Measurements from ENCODE around the gene DSCAM. TPM values are rescaled to one million over a fixed set of nuclear protein-coding genes. Genes with fewer than 3 reads are reported as not detected.

Gene DSCAM
- total RNA-seq, 1 donor from 2014 or later, result not detected

DNA sequence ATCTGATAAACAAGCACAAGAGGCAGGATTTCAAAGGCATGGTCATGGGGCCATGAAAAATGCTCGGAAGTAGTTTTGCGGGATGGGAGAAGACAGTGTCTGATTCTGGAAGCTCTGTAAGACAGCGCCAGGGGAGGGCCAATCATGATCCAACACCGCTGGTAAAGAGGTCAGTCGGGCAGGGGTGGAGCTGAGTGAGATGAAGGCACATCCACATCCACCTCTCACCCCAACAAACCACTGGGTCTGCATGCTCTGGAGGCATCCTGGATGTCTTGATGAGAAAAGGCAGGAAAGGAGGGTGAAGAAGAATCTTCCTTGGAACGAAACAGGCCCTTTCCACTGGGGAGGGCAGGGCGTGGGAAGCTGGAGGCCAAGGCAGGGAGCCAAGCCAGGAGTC lies 691.4 kb downstream of the DSCAM start:
- no peak for DNase-seq (ENCODE audit: extremely low read depth, low read depth, low spot score)

DNA sequence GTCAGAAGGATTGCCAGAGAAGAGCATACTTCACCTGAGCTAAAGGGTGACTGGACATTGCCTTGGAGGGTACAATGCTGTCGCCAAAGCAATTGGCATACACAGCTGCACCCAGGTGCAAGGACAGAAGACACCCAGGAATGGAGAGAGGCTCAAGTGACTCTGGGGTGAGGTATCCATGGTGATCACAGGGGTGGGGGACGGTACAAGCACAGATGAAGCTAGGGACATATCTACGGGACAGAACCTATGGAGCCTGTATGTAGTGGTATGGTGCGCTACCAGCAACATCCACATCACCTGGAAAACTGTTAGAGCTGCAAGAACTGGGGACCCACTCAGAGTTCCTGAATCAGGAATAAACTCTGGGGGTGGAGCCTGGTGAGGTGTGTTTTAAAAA lies 693.6 kb downstream of the DSCAM start:
- no peak for DNase-seq (ENCODE audit: extremely low read depth, low read depth, low spot score)

DNA sequence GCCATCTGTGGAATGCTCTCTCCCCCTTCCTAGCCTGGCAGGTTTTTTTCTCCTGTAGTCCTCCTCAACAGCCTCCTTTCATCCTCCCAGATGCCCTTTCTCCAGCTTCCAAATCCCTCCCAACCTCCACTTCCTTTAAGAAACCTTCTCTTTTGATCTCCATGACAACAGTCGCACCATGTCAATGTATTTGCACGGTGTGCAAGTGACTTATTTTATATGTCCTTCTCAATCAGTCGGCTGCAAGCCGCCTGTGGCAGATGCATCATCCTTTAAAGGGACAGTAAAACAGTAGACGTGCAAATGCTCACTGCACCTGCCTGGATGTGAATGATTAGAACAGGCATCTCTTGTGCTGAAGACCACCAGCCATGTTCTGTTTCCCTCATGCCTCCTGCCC lies 694.5 kb downstream of the DSCAM start:
- no peak for DNase-seq (ENCODE audit: extremely low read depth, low read depth, low spot score)

DNA sequence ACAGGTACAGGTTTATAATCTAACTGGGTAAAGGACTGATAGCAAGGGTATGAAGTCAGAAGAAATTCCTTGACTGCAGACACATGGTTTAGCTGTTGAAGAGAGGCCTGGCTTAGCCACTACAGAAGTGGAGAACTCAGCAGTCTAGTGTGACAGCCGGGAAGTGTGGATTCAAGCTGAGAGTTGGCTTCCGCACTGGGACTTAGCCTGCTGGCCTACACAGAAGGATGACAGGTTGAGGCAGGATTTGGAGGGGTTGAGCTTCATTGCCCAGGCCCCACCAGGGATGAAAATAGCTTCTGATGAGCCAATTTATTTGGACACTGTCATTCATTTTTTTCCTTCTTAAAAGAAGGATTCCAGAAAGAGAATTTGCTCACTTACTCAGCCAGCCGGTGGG lies 695.3 kb downstream of the DSCAM start:
- no peak for DNase-seq (ENCODE audit: extremely low read depth, low read depth, low spot score)

DNA sequence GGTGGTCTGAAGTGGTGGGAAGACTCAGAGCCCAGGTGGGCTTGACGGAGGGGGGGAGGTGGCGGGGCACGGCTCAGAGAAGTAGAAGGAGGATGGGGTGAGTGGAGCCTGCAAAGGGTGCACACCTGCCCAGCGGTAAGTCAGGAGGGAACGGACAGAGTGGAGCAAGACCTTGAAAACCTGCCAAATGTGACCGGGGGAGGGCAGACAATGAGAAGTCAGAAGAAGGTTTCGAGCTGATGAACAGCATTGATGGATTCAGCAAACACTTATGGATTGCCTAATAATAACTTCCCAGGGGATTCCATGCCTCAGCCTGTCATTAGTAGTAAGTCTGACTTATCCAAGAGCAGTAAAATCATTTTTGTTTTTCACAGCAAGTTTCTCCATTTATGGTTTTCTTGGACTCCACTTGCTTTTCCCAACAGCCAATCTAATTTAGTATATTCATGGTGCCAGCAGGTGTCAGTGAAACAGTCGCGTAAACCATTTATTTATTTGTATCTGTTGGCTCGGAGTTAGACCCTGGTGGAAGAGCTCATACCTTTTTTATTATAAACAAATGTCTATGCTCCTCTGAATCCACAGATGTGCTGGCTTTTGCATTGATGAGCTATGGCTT lies 700.6 kb downstream of the DSCAM start:
- no peak for DNase-seq (ENCODE audit: extremely low read depth, low read depth, low spot score)

DNA sequence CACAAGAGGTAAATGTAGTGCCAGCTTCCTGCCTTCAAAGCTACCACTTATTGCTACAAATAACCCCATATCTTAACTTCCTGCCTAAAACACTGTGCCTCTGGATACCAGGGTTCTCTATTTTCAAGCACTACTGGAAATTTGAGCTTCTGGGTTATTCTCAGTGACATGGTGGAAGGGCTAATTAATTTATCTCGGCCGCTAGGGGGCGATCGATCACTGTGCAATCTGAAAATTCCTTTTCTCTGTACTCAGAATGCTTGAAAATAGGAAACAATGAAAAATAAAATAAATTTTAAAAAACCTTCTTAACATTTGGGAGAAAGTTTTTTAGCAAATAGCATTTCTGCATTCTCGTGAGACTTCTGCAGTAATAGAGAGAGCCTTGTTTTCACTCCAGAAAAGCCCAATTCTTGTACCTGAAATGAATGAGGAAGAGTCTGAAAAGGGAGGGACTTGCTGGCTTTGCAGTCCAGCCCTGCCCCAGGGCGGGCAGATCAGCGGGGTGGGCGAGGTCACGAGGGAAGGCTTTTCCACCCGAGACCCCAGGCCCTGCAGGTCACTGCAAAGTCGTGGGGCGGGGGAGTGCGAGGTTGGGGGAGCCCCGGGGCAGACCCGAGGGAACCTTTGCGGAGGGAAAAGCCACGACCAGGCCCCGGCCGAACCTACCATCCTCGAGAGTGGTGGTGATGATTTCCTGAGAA lies 703.0 kb downstream of the DSCAM start:
- no peak for DNase-seq (ENCODE audit: extremely low read depth, low read depth, low spot score)

DNA sequence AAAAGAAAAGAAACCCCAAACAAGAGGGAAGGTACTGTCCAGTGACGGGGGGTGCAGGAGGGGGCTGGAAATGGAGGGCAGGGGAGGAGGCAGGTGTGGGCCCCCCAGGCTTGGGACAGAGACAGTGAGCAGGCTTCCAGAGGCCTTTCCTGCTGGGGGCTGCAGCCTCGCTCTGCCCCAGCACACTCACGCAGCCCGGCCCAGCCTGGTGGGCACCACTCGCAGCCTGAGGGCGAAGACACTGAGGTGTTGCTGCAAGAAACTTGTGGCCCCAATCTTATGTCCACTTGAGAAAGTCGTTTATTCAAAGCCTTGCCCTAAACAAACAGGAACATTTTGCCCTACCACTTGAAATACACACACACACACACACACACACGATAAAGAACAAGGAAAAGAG lies 705.3 kb downstream of the DSCAM start:
- DNase-seq (ENCODE audit: extremely low read depth, low read depth, low spot score), result no peak

DNA sequence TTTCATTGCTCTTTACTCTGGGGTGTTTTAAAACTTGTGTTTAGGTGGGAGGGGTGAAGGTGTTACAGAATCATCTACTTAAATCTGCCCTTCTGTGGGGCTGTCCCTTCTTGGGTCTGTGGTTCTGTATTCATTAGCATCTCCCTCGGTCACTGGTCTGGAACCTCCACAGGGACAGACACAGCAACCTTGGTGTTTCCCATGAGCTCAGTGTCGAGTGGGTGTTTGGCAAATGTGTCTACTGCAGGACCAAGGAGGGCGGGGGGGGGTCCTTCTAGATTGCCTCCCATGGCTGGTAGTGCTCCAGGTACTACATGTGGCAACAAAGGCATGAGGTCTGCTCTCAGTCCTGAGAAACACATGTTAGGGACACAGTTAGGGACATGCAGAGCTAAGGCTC lies 706.3 kb downstream of the DSCAM start:
- DNase-seq (ENCODE audit: extremely low read depth, low read depth, low spot score), result no peak

DNA sequence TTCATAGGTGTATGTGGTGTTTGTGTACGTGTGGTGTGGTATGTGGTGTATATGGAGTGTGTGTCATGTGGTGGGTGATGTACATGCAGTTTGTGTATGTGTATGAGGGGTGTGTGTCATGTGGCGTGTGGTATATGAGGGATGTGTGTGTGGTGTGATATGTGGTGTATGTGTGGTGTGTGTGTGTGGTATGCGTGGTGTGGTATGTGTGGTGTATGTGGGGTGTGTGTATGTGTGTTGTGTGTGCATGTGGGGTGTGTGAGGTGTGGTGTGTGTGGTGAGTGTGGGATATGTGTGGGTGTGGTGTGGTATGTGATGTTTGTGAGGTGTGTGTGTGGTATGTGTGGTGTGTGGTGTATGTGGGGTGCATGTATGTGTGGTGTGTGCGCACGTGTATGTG lies 707.3 kb downstream of the DSCAM start:
- DNase-seq (ENCODE audit: extremely low read depth, low read depth, low spot score), result no peak

DNA sequence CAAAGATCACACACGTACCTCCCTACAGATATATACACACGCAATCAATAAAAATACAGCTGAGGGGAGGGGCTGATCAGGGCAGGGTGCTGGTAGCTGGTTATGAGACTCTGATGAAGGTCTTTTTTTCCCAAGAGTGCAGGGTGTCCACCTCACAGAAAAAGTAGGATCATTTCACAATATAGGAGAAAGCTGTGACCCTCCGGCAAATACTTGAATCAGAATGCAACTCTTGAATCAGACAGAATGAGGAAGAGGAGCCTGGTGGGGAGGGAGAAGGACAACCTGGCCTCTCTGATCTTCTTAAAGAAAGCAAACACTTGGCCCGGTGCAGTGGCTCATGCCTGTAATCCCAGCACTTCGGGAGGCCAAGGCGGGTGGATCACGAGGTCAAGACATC lies 710.4 kb downstream of the DSCAM start:
- no peak for DNase-seq (ENCODE audit: extremely low read depth, low read depth, low spot score)

DNA sequence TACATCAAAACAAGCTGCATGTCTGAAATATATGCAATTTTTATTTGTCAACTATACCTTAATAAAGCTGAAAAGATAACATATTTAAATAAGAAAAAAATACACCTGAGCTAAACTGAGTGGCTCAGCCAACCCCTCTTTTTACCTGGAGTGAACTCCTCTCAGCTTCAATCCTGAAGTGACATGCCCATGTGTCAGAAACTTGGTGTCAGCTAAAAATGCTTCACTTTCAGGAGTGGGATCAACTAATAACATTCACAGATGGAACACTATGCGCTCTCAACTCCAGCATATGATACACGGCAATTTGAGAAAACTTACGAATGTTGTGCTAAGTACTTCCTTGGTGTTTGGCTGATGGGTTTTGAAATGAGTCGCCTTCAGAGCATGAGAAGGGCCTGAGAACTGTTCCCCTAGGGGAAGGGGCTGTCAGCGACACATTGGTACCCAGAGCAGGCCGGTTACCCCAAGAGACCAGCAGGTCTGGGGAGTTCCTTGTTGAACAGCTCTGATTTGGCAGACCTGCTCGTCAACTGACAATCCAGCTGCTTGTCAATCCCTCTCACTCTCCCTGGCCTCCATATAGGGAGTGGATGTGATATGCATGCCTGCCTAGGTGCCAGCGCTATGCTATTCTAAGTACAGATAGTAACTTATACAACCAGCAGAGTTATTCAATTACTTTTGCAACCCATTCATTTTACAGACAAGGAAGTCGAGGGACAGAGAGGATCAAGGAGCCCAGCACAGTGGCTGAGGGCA lies 712.0 kb downstream of the DSCAM start:
- no peak for DNase-seq (ENCODE audit: extremely low read depth, low read depth, low spot score)

DNA sequence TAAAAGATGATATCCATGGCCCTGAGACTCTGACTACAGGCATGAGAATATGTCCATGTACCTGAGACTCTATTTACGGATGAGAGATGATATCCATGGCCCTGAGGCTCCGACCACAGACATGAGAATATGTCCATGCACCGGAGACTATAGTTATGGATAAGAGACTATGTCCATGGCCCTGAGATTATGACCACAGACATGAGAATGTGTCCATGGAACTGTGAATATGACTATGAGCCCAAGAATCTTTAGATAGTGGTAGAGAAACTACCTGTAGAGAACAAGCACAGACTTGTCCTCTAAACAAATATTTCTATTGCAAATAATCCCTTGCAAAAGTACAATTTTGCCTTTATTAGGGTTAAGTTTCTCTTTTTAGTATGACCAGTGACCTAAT lies 716.5 kb downstream of the DSCAM start:
- no peak for DNase-seq (ENCODE audit: extremely low read depth, low read depth, low spot score)

DNA sequence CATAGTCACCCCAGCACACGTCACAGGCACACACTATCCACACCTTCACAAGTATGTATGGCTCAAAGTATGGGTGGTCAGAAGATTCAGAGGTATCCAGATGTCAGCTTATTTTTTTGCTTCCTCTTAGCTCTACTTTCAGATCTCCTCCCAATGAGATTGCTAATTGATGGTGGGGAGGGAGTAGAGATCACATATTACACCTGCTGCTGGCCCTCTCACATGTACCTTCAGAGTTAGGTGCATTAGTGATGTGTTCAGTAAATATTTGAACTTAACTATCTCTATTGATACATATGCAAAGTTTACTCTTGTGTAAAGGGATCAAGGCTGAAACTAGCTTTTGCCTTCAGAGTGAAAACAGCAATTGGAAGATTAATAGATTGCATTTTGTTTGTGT lies 717.1 kb downstream of the DSCAM start:
- DNase-seq (ENCODE audit: extremely low read depth, low read depth, low spot score), result no peak

DNA sequence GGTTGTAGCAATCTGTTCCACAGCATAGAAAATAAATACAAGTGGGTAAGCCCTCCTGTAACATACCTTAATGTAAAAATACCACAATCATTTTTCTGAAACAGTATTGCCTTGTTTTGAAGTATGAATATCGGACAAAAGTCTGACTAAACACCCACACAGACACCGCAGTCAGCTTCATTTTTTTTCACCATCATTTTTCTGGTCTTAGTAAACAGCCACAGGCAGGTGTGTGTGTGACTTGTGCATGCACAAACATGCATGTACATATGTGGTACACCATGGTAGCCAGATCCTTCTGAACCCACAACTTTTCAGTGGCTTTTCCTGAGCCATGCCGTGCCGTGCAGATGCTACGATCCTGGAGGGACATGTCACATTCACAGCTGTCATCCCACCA lies 718.1 kb downstream of the DSCAM start:
- DNase-seq (ENCODE audit: extremely low read depth, low read depth, low spot score), result no peak

DNA sequence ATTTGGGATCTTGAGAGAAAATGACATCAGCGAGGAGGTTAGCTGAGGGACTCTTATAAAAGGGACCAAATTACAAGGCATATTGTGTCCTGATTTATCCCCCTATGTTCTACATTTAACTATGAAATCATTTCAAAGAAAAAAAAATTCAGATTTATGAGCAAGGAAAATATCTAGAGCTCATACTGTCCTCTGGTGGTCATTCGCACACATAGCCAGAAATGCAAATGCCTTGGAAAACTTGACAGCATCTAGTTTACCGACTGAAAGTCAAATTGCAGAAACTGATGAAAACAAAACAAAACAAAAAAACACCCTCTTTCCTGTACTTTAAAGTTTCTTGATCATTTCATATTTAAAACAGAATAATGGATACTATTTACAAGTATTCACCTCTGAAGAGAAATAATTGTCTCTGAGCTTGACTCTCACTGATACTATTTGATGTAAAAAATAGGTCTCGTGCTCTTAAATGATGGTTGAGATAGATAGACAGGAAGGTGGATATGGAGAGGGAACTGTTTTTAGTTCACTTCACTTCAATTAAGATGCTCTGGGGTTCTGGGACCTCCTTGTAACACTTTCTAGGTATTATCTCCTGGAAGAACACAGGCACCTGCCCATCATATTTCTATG lies 725.9 kb downstream of the DSCAM start:
- DNase-seq (ENCODE audit: extremely low read depth, low read depth, low spot score), result no peak

DNA sequence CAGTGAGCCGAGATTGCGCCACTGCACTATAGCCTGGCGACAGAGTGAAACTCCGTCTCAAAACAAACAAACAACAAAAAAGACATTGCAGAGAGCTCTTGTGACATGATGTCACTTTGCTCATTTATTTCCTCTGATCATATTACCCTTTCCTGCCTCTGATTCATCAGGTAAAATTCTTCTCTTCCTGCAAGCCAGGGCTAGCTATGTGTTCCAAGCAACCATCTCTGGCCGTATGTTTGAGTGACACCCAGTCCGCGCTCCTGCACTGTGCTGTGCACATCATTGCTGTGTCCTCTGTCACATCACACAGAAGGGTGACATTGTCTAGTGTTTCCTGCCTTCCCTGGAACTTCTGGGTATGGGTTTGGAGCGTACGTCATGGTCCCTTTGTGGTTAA lies 728.4 kb downstream of the DSCAM start:
- DNase-seq (ENCODE audit: extremely low read depth, low read depth, low spot score), result no peak

DNA sequence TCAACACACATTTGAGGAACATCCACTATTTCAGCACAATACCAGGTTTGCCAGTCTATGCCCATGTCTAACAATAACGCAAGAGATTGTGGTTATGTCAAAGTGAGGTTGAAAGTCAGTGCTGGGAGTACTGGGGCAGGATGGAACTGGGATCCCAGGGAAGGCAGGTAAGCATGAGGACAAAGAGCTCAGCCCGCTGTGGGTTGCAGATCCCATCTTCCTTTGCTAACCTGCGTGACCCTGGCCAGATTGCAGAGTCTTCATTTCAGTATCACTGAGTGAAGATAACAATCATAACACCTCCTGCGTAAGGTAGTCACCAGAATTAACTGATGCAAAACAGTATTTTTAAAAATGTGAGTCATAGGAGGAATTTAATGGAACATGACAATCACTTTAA lies 729.7 kb downstream of the DSCAM start:
- DNase-seq (ENCODE audit: extremely low read depth, low read depth, low spot score), result no peak

DNA sequence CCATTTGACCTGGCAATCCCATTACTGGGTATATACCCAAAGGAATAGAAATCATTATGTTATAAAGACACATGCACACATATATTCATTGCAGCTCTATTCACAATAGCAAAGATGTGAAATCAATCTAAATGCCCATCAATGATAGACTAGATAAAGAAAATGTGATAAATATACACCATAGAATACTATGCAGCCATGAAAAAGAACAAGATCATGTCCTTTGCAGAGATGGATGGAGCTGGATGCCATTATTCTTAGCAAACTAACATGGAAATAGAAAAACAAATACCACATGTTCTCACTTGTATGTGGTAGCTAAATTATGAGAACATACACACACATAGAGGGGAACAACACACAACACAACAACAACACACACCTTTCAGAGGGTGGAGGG lies 731.2 kb downstream of the DSCAM start:
- no peak for DNase-seq (ENCODE audit: extremely low read depth, low read depth, low spot score)

DNA sequence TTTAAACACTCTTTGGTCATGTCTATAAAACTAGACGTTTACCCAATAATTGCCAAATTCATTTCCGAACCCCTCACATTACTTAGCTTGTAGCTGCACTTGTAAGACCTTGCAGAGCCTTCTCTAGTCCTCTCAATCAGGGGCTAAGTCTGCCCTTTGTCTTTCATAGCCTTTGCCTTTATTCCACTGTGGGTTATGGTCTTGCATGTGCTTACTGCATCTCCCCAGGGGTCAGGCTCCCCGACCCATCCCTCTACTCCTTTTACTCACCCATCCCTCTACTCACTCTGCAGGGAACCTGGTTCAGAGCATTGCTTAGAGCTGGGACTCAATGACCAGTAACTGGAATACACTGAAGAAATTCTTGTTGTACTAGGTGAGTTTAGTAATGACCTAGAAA lies 744.3 kb downstream of the DSCAM start:
- DNase-seq (ENCODE audit: extremely low read depth, low read depth, low spot score), result no peak

DNA sequence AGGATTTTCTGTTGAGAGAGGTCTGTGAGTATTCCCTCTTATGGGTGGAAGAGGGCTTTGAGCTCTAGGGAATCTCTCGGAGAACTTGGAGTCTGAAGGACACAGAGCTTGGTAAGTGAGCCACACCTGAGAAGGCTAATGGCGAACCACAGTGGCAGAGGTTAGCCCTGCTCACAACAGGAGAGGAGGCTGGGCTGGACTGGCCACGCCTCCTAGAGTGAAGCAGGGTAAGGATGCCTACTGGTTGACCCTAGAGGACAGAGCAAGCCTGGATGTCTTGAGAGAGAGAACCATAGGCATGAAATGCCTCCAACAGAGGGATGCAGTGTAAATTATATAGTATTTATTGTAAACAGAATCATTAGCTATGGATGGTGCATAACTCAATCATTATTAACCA lies 747.1 kb downstream of the DSCAM start:
- no peak for DNase-seq (ENCODE audit: extremely low read depth, low read depth, low spot score)

DNA sequence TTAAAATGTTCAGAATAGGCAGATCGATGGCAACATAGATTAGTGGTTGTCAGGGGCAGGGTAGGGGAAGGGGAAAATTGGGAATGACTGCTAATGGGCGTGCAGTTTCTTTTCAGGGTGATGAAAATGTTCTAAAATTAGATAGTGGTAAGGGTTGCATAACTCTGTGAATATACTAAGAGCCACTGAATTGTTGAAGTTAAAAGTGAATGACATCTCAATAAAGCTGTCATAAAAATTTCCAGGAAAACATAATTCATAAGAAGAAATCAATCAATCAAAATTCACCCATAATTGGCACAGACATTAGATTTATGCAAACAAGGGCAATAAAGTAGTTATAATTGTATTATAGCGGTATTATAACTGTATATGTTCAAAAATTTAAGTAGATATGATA lies 751.5 kb downstream of the DSCAM start:
- DNase-seq (ENCODE audit: extremely low read depth, low read depth, low spot score), result no peak

DNA sequence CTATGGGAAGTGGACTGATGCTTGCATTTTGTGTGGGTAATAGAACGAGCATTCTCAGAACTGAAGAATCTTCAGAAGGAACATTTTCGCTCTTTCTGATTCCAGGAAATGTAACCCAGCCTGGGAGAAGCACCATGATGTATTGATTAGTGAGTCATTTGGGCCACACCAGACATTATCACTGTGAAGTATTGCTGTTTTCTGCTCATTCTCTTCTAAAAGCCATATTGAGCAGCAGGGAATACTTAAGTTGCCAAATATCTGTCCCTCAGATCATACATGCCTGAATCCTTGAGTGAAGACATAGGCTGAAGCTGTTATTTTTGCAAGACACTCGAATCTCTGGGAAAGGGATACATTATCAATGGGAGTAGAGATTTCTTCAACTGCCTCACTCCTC lies 766.6 kb downstream of the DSCAM start:
- no peak for DNase-seq (ENCODE audit: extremely low read depth, low read depth, low spot score)
